DOHH2 (cell line): ENCODE data around the gene BRMS1L.

Experiments
- EZH2phosphoT487 ChIP-seq: fragments of 200-600 bp; sonication (generic); IDR thresholded peaks from 2 replicates; pipeline ENCODE4 v1.6.1; 2017; ENCODE audit warnings: borderline replicate concordance, mild to moderate bottlenecking, antibody characterized with exemption, low read length, moderate library complexity, mixed read lengths
- TF ChIP-seq, protein P1 (sequence below): fragments of 200-600 bp; sonication (generic); IDR thresholded peaks from one replicate; pipeline ENCODE4 v1.5.1; 2014; ENCODE audit warnings: antibody characterized with exemption, mild to moderate bottlenecking, low read depth, low read length; ENCODE audit not compliant: poor library complexity, severe bottlenecking

DNA sequence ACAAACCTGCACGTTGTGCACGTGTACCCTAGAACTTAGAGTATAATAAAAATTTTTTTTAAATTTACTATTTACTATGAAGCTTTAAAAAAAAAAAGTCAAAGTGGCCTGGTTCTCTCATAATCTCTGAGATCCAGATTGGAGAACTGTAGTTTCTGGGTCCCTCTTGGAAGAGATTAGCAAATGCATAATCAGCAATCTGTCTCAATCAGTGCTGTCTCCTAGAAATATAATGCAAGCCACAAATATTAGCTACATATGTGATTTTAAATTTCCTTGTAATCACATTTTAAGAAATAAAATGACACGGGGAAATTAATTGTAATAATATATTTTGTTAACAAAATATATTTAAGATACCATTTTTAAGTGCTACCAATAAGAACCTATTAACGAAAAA lies 49.3 kb upstream of the BRMS1L start:
- TF ChIP-seq, protein P1, sequence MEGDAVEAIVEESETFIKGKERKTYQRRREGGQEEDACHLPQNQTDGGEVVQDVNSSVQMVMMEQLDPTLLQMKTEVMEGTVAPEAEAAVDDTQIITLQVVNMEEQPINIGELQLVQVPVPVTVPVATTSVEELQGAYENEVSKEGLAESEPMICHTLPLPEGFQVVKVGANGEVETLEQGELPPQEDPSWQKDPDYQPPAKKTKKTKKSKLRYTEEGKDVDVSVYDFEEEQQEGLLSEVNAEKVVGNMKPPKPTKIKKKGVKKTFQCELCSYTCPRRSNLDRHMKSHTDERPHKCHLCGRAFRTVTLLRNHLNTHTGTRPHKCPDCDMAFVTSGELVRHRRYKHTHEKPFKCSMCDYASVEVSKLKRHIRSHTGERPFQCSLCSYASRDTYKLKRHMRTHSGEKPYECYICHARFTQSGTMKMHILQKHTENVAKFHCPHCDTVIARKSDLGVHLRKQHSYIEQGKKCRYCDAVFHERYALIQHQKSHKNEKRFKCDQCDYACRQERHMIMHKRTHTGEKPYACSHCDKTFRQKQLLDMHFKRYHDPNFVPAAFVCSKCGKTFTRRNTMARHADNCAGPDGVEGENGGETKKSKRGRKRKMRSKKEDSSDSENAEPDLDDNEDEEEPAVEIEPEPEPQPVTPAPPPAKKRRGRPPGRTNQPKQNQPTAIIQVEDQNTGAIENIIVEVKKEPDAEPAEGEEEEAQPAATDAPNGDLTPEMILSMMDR: no peak
- TF ChIP-seq EZH2phosphoT487: no peak
